IPS-18a (cell line): ENCODE results near the gene GSG1L.

Experiments used
- H3K27ac ChIP-seq: one replicate; pipeline ENCODE4 v1.5.1; 2013; ENCODE audit warnings: low read length
- H3K27me3 ChIP-seq: one replicate; pipeline ENCODE4 v1.6.1; 2013; ENCODE audit warnings: mild to moderate bottlenecking, low read length; ENCODE audit not compliant: control insufficient read depth, insufficient read depth
- H3K36me3 ChIP-seq: one replicate; pipeline ENCODE4 v1.6.1; 2013; ENCODE audit warnings: low read depth, low read length; ENCODE audit not compliant: control insufficient read depth
- H3K4me1 ChIP-seq: one replicate; pipeline ENCODE4 v1.6.1; 2013; ENCODE audit warnings: low read depth, low read length; ENCODE audit not compliant: control insufficient read depth
- H3K4me3 ChIP-seq: one replicate; pipeline ENCODE4 v1.5.1; 2013; ENCODE audit warnings: low read length
- H3K9ac ChIP-seq: one replicate; pipeline ENCODE4 v1.6.1; 2013; ENCODE audit warnings: mild to moderate bottlenecking, low read length, moderate library complexity
- H3K9me3 ChIP-seq: one replicate; pipeline ENCODE4 v1.6.1; 2013; ENCODE audit warnings: low read depth, low read length; ENCODE audit not compliant: control insufficient read depth

The GSG1L gene

DNA sequence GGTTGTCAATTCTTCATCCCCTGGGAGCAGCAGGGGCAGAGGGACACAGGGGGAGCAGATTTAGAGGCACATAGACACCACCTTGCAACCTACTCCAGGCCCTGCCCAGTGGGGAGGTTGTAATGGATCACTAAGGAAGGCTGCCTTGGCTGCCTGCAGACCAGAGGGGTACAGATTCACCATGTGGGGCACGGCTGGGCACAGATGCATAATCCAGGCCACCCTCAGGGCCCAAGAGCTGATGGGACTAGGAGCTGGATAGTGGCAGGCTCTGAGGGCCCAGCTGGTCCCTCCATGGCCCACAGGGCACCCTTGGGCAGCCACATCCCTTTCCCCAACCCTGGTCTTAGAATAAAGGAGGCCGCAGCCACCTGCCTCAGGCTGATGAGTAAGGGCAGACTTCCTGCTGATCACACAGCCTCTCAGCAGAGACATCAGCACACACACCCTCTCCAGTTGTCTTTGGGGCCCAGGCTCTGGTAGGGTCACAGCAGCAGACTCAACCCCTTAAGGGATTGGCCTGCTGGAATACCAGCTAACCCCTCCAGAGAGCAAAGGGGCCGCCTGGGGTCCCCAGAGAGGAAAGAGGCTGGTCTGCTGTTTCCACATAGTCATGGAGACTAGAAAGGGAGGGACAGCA lies 224.9 kb downstream of the GSG1L start:
- Histone ChIP-seq H3K9me3 (no peaks in the 10 kb centered on the region), H3K27ac (no peak overlapping the region), H3K4me1 (no peaks in the 10 kb centered on the region), H3K9ac (no peak overlapping the region), H3K4me3 (no peak overlapping the region), H3K27me3 (no peaks in the 10 kb centered on the region), H3K36me3 (no peaks in the 10 kb centered on the region)

DNA sequence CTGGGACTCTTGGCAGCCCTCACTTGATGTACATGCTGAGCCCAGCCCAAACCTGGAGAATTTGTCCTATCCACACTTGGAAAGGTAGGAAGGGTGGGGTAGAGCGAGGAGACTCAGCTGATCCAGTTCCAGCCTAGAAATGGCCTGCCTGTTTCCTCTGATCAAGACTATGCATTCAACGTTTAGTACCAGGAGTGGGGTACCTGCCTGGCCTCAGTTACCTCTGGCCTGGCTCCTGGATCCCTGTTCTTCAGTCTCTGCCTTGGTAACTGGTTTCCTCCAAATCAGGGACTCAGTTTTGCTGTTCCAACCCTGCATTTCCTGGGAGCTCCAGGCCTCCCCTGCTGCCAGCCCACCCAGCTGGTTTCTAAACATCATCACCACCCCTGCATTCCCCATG lies 233.5 kb downstream of the GSG1L start:
- H3K27me3 ChIP-seq, result no peaks in the 10 kb centered on the region

DNA sequence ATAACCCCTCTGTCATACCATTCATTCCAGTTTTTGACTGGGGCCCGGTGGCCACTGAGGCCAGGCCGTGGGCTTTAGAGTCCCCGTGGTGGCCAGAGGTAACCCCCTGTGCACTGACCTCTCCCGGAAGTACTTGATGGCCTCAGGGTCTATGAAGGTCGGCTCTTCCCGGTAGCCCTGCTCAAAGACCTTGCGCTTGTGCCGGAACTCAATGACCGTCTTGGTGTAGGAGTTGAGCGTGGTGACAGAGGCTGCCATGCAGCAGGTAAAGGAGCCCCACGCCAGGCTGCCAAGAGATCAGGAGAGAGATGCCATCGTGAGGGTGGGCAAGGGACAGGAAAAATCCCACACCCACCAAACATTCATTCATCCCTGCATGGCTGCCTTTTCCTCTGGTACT lies 234.8 kb downstream of the GSG1L start:
- Histone ChIP-seq H3K27me3 (no peaks in the 10 kb centered on the region), H3K4me3 (no peak overlapping the region), H3K4me1 (no peaks in the 10 kb centered on the region), H3K9me3 (peaks cover 8% of the 10 kb centered on the region), H3K27ac (no peak overlapping the region), H3K9ac (no peak overlapping the region), H3K36me3 (no peaks in the 10 kb centered on the region)

More for the DNA sequence above, 233.5 kb downstream of the GSG1L start:
- Histone ChIP-seq H3K27ac (no peak overlapping the region), H3K4me3 (no peak overlapping the region), H3K4me1 (no peaks in the 10 kb centered on the region), H3K9ac (no peak overlapping the region), H3K9me3 (peaks cover 8% of the 10 kb centered on the region), H3K36me3 (no peaks in the 10 kb centered on the region)

DNA sequence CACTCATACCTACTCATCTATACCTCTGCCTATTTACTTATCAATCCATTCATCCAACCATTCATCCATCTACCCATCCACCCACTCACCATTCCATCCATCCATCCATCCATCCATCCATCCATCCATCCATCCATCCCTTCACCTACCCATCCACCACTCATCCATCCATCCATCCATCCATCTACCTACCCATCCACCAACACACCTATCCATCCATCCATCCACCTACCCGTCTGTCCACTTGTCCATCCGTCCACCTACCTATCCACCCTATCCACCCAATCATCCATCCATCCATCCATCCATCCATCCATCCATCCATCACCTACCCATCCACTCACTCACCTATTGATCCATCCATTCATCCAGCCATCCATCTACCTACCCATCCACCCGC lies 235.7 kb downstream of the GSG1L start:
- no peak overlapping the region for H3K27ac ChIP-seq
- no peaks in the 10 kb centered on the region for H3K36me3 ChIP-seq
- no peak overlapping the region for H3K9ac ChIP-seq
- H3K9me3 ChIP-seq, result peaks cover 8% of the 10 kb centered on the region
- H3K4me3 ChIP-seq, result no peak overlapping the region
- no peaks in the 10 kb centered on the region for H3K4me1 ChIP-seq
- no peaks in the 10 kb centered on the region for H3K27me3 ChIP-seq

DNA sequence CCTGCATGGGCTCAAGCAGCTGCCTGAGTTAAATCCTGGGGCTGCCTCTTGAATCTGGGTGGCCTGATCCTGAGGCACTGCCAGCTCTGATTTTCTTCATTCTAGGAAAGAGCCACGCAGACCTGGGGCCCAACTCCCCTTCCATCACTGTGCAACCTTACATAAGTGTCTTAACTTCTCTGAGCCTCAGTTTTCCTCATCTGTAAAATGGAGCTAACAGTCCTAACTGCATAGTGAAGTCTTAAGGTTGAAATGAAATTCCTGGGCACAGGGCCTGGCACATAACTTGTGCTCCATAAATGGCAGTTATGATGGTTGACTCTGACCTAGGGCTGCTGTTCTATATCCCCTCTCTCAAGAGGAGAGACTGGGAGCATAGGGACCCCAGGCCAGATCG lies 236.6 kb downstream of the GSG1L start:
- Histone ChIP-seq H3K36me3 (no peaks in the 10 kb centered on the region), H3K4me1 (no peaks in the 10 kb centered on the region), H3K4me3 (no peak overlapping the region), H3K9ac (no peak overlapping the region), H3K27me3 (no peaks in the 10 kb centered on the region), H3K9me3 (peaks cover 8% of the 10 kb centered on the region), H3K27ac (no peak overlapping the region)

DNA sequence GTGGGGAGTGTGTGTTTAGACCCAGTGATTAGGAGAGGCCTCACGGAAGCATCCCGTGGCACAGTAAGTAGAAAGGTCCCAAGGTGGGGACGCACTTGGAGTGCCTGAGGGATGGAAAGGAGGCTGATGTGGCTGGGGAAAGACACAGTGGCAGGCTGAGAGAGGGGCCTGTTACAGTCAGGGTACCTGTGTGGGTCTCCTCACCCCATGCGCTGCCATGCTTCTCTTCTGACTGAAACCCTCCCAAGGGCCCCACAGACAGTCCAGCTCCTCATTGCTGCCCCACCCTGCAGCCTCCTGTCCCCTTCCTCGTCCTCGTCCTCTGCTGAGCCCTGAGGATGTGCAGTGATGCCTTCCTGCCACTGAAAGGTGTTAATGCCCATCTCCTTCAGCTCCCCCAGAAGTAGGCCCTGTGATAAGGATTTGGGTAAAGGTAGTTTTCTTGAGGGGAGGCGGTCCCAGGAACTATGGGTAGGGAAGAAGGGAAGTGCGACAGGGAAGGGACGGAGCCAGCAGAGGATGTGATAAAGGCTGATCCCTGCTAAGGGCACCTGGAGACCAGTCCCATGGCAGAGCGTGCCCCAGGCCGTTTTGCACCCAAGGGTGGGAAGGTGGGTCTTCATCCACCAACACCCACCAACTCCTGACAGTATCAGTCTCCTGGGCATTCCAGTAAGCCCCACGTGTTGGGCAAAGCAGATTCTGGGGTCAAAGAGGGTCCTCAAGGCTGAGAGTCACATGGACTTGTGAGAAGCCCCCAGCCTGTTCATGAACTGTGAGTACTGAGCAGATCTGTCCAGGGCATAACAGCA lies 237.2 kb downstream of the GSG1L start:
- Histone ChIP-seq H3K27me3 (no peaks in the 10 kb centered on the region), H3K4me3 (no peak overlapping the region), H3K9ac (no peak overlapping the region), H3K27ac (no peak overlapping the region), H3K9me3 (peaks cover 8% of the 10 kb centered on the region), H3K36me3 (no peaks in the 10 kb centered on the region), H3K4me1 (no peaks in the 10 kb centered on the region)

DNA sequence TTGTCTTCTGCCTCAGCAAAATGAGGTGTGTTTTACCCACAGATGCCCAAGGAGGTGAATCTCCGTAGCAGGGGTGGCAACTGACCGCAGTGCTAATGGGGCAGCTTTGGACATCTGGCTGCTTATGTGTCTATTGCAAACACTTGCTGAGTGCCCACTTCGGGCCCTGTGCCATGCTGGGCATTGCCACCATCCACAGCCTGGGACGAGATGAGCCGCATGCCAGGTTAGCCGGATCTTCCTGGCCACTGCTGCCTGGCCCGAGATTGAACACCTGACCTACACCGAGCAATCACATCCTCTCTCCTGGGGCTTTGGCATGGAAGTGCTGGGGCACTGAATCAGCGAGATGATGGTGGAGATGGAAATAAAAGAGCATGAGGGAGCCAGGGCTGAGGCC lies 238.7 kb downstream of the GSG1L start:
- no peaks in the 10 kb centered on the region for H3K4me1 ChIP-seq
- no peaks in the 10 kb centered on the region for H3K27me3 ChIP-seq
- H3K9ac ChIP-seq, result no peak overlapping the region
- H3K27ac ChIP-seq, result no peak overlapping the region
- H3K36me3 ChIP-seq, result no peaks in the 10 kb centered on the region
- H3K4me3 ChIP-seq, result no peak overlapping the region
- peaks cover 3% of the 10 kb centered on the region for H3K9me3 ChIP-seq

DNA sequence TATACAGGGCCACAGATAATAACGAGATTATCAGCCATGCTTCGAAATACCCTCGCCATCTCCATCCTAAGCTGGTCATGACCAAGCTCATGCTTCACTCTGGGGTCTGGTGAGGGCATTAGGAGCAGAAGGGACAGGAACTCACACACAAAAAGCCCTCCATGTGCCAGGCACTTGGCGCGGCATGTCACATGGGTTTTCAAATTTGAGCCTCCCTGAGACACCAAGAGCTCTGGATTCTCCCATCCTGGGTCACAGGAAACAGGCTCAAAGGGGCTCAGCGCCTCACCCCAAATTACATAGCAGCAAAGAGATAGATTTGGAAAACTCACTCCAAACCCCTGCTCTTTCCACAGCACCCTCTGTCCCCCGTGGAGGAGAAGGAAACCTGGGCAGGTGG lies 239.5 kb downstream of the GSG1L start:
- no peaks in the 10 kb centered on the region for H3K27me3 ChIP-seq
- no peaks in the 10 kb centered on the region for H3K36me3 ChIP-seq
- no peak overlapping the region for H3K27ac ChIP-seq
- H3K9ac ChIP-seq, result no peak overlapping the region
- H3K9me3 ChIP-seq, result no peaks in the 10 kb centered on the region
- no peak overlapping the region for H3K4me3 ChIP-seq
- no peaks in the 10 kb centered on the region for H3K4me1 ChIP-seq

DNA sequence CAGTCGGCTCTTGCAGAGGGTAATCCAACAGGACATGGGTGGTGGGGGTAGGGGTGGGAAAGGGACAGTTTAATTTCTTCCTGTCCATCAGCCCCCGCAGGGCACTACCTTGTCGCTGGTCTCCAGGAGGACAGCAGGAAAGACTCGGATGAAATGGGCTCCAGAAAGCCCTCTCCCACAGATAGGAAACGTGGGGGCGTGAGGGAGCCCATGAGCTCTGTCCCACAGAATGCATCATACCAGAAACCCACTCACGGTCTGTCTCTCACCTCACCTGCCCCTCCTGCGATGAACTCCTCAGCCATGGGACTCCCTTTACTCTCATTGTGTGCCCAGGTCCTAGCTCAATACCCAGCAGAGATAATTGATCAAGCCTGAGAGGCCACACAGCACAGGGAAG lies 240.1 kb downstream of the GSG1L start:
- H3K36me3 ChIP-seq, result no peaks in the 10 kb centered on the region
- H3K9ac ChIP-seq, result no peak overlapping the region
- no peak overlapping the region for H3K4me3 ChIP-seq
- no peak overlapping the region for H3K27ac ChIP-seq
- no peaks in the 10 kb centered on the region for H3K9me3 ChIP-seq
- no peaks in the 10 kb centered on the region for H3K27me3 ChIP-seq
- H3K4me1 ChIP-seq, result no peaks in the 10 kb centered on the region

DNA sequence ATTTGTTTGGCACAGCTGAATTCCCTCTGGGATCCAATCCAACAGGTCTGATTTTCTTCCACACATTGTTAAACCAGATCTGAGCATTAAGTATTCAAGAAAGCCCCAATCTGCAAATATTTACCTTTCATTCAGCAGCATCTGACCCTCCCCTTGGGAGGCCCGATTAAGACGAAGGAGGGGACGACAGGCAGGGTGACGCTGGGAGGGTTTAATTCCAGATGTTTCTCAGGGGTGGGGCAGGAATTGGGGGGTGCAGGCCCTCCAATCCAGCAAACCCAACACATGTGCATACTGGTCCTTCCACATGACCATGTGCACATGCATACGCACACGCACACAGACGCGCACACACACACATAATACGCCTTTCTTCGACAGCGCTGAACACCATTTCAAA lies 240.5 kb downstream of the GSG1L start:
- Histone ChIP-seq H3K27ac (no peak overlapping the region), H3K27me3 (no peaks in the 10 kb centered on the region), H3K9me3 (no peaks in the 10 kb centered on the region), H3K4me3 (no peak overlapping the region), H3K9ac (no peak overlapping the region), H3K36me3 (no peaks in the 10 kb centered on the region), H3K4me1 (no peaks in the 10 kb centered on the region)

DNA sequence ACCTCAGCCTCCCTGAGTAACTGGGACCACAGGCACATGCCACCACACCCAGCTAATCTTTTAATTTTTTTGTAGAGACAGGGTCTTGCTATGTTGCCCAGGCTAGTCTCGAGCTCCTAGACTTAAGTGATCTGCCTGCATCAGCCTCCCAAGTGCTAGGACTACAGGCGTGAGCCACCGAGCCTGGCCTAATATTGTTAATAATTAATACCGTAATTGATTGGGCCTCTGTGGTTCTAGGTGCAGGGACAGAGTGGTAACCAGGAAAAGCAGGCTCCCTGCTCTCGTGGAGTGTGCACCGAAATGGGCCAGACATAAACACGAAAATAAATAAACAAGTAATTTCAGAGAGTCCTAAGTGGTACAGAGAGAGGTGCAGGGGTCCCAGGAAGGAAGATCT lies 241.0 kb downstream of the GSG1L start:
- Histone ChIP-seq H3K27me3 (no peaks in the 10 kb centered on the region), H3K4me1 (no peaks in the 10 kb centered on the region), H3K9ac (no peak overlapping the region), H3K4me3 (no peak overlapping the region), H3K36me3 (no peaks in the 10 kb centered on the region), H3K27ac (no peak overlapping the region), H3K9me3 (no peaks in the 10 kb centered on the region)
